Right lobe of liver (tissue), 4 donors: Measurements from ENCODE around the gene ADH1C.

Source experiments
- CTCF ChIP-seq, 4 donors: fragments of 200-600 bp in 3 of 4; fragments of 450-650 bp in 1 of 4; IDR thresholded peaks; one replicate each; pipeline versions ENCODE4 v1.5.1 to v1.8.0; 2016 to 2022; ENCODE audit warnings: antibody characterized with exemption in 4 of 4, mild to moderate bottlenecking in 2 of 4
- POLR2A ChIP-seq: fragments of 450-650 bp; IDR thresholded peaks from one replicate; pipeline ENCODE4 v1.6.1; 2017; ENCODE audit warnings: antibody characterized with exemption, mild to moderate bottlenecking
- donor health status: DM: no; HTN: no; CAD: no.
- donor health status: DM: no; HTN: no; CAD: no.
- donor health status: DM: no; HTN: yes; CAD: no.

GRCh38 chr4:99361268-99361898 is 8.8 kb upstream of the ADH1C start:
- TF ChIP-seq CTCF (IDR thresholded peaks at IDR 0.05) (no peak), POLR2A (no peak)
